ENCODE measurements around the gene RBSN.

RBSN gene

GRCh38 chr3:15074500-15074899, 24.4 kb downstream of the RBSN start:
- Histone ChIP-seq H3K4me3 (ENCODE audit: low read depth in 1 of 2, low read length in 1 of 2) (no peak overlapping the region), H3K27me3 (no peaks in the 10 kb centered on the region), H3K4me1 (ENCODE audit: control insufficient read depth in 1 of 2, insufficient read depth in 1 of 2, low read depth in 1 of 2, low read length in 1 of 2) (no peaks in the 10 kb centered on the region), H3K36me3 (peaks cover 91% of the 10 kb centered on the region), H3K9me3 (no peaks in the 10 kb centered on the region), H3K27ac (no peak overlapping the region)
- TF ChIP-seq, protein P1, sequence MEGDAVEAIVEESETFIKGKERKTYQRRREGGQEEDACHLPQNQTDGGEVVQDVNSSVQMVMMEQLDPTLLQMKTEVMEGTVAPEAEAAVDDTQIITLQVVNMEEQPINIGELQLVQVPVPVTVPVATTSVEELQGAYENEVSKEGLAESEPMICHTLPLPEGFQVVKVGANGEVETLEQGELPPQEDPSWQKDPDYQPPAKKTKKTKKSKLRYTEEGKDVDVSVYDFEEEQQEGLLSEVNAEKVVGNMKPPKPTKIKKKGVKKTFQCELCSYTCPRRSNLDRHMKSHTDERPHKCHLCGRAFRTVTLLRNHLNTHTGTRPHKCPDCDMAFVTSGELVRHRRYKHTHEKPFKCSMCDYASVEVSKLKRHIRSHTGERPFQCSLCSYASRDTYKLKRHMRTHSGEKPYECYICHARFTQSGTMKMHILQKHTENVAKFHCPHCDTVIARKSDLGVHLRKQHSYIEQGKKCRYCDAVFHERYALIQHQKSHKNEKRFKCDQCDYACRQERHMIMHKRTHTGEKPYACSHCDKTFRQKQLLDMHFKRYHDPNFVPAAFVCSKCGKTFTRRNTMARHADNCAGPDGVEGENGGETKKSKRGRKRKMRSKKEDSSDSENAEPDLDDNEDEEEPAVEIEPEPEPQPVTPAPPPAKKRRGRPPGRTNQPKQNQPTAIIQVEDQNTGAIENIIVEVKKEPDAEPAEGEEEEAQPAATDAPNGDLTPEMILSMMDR (IDR thresholded peaks at IDR 0.05), result no peak

DNA sequence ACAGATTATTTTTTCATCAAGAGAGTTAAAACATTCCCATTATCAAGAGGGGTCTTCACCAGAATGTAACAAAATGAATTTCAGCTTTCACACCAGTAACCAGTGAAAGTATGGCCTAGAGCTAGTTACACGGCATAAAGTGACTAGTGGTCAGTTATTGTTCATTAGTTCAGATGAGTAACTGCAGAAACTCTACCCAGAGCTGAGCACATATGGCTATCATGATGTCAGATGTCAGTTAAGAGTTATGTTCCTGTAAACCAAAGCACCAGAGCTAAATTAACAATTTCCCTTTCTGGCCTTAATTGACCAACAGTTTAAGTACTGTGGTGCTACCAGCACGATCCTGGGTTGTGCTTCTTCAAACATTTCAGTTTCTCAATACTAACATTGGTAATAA, 27.2 kb downstream of the RBSN start:
- TF ChIP-seq, protein P1 (IDR thresholded peaks at IDR 0.05), result no peak
- Histone ChIP-seq H3K4me1 (ENCODE audit: control insufficient read depth in 1 of 2, insufficient read depth in 1 of 2, low read depth in 1 of 2, low read length in 1 of 2) (no peaks in the 10 kb centered on the region), H3K27ac (no peak overlapping the region), H3K9me3 (no peaks in the 10 kb centered on the region), H3K36me3 (peaks cover 66% of the 10 kb centered on the region), H3K4me3 (ENCODE audit: low read depth in 1 of 2, low read length in 1 of 2) (no peak overlapping the region), H3K27me3 (no peaks in the 10 kb centered on the region)

DNA sequence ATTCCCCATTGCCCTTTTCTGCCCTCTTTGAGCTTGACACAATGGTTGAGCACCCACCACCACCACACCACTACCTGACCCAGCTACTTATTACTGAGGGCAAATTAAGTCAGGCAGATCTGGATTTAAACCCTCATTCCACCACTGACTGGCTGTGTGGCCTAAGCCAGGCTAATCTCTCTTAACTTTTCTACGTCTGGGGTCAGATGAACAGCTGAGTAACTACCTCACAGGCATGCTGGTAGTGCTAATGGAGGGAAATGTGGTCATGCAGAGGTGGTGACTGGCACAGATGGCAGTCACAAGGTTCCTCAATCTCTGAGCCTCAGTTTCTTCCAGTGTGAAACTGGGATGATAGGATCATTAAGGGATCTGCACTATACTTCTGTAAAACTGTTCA, 29.5 kb downstream of the RBSN start:
- Histone ChIP-seq H3K27me3 (no peaks in the 10 kb centered on the region), H3K9me3 (no peaks in the 10 kb centered on the region), H3K4me3 (ENCODE audit: low read depth in 1 of 2, low read length in 1 of 2) (no peak overlapping the region), H3K27ac (no peak overlapping the region), H3K4me1 (ENCODE audit: control insufficient read depth in 1 of 2, insufficient read depth in 1 of 2, low read depth in 1 of 2, low read length in 1 of 2) (peaks cover 9 to 13% of the 10 kb centered on the region in 2 experiments), H3K36me3 (peaks cover 44% of the 10 kb centered on the region)
- TF ChIP-seq, protein P1 (IDR thresholded peaks at IDR 0.05), result no peak

DNA sequence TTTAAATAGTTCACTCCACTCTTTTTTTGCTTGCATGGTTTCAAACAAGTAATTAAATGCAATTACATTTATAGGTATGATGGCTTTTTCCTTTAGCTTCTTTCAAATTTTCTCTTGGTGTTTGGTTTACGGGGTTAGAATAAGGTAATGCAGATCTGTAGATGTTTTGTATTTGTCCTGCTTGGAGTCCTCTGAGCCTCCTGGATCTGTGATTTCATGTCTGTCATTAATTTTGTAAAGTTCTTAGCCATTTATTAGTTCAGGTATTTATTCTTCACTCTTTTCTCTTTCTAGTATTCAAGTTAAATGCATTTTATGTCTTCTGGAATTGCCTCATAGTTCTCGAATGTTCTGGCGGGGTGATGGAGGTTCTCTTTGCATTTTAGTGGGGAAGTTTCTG, 32.5 kb downstream of the RBSN start:
- no peaks in the 10 kb centered on the region for H3K9me3 ChIP-seq
- H3K4me1 ChIP-seq (ENCODE audit: control insufficient read depth in 1 of 2, insufficient read depth in 1 of 2, low read depth in 1 of 2, low read length in 1 of 2), result peaks cover 15 to 20% of the 10 kb centered on the region in 2 experiments
- no peak overlapping the region for H3K4me3 ChIP-seq (ENCODE audit: low read depth in 1 of 2, low read length in 1 of 2)
- H3K36me3 ChIP-seq, result peaks cover 14% of the 10 kb centered on the region
- H3K27ac ChIP-seq, result no peak overlapping the region
- TF ChIP-seq, protein P1 (IDR thresholded peaks at IDR 0.05), result no peak
- H3K27me3 ChIP-seq, result no peaks in the 10 kb centered on the region

DNA sequence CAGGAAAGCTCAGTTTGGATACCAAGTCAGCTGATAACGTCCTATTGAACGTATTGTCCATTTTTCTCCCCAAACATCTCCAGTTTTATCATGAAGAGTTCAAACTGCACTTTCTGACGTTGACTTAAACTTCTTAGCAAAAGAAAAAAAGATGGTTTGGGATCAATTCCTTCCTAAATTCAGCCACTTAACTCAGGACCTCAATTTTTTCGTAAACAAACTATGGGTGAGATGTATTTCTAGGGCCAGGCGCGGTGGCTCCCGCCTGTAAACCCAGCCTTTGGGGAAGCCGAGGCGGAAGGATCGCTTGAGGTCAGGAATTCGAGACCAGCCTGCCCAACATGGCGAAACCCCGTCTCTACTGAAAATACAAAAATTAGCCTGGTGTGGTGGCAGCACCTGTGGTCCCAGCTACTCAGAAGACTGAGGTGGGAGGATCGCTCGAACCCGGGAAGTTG, 33.4 kb downstream of the RBSN start:
- Histone ChIP-seq H3K36me3 (peaks cover 6% of the 10 kb centered on the region), H3K4me1 (ENCODE audit: control insufficient read depth in 1 of 2, insufficient read depth in 1 of 2, low read depth in 1 of 2, low read length in 1 of 2) (peaks cover 15 to 20% of the 10 kb centered on the region in 2 experiments), H3K9me3 (no peaks in the 10 kb centered on the region), H3K4me3 (ENCODE audit: low read depth in 1 of 2, low read length in 1 of 2) (peak overlapping the region; percentile 75 to 85), H3K27me3 (no peaks in the 10 kb centered on the region), H3K27ac (no peak overlapping the region)
- TF ChIP-seq, protein P1 (IDR thresholded peaks at IDR 0.05), result no peak

Measured in neutrophil (primary cell).